SU-DHL-6 (cell line): ENCODE measurements around the gene CCT5.
A peak's percentile ranks its signal among the peaks of the same experiment; 100 is the strongest.

Experiments
- H2AFZ ChIP-seq: fragments of 200-600 bp; sonication (generic); 2 replicates; pipeline ENCODE4 v1.6.1; 2014; ENCODE audit warnings: low read depth, mild to moderate bottlenecking, moderate library complexity, mixed read lengths, antibody characterized with exemption, low read length; ENCODE audit not compliant: severe bottlenecking
- H3F3A ChIP-seq: fragments of 200-600 bp; shearing (Covaris generic); 2 replicates; pipeline ENCODE4 v1.6.0; 2016; ENCODE audit warnings: antibody characterized with exemption, mild to moderate bottlenecking; ENCODE audit not compliant: insufficient read depth
- H3K27ac ChIP-seq: fragments of 200-600 bp; sonication (generic); 2 replicates; pipeline ENCODE4 v1.5.1; 2016; ENCODE audit warnings: low read depth, mild to moderate bottlenecking, low read length, moderate library complexity, mixed read lengths
- H3K27me3 ChIP-seq: fragments of 200-600 bp; sonication (generic), shearing (Covaris generic); 2 replicates; pipeline ENCODE4 v1.6.0; 2014; ENCODE audit warnings: mild to moderate bottlenecking, low read length
- H3K36me3 ChIP-seq: fragments of 200-600 bp; sonication (generic); 2 replicates; pipeline ENCODE4 v1.6.1; 2014; ENCODE audit warnings: mild to moderate bottlenecking, low read length, mixed read lengths
- H3K4me2 ChIP-seq: fragments of 300-600, 200-600 bp; shearing (Covaris generic), sonication (generic); 2 replicates; pipeline ENCODE4 v1.6.0; 2014; ENCODE audit warnings: low read length, low read depth, mild to moderate bottlenecking; ENCODE audit not compliant: poor library complexity, severe bottlenecking
- H3K4me3 ChIP-seq: fragments of 200-600 bp; sonication (generic); 2 replicates; pipeline ENCODE4 v1.5.1; 2014; ENCODE audit warnings: antibody characterized with exemption, low read length, mild to moderate bottlenecking, mixed read lengths; ENCODE audit not compliant: insufficient read depth, poor library complexity, severe bottlenecking
- H3K79me2 ChIP-seq: fragments of 200-600 bp; sonication (generic); 2 replicates; pipeline ENCODE4 v1.6.1; 2014; ENCODE audit warnings: mild to moderate bottlenecking, low read length, moderate library complexity; ENCODE audit not compliant: insufficient read depth
- H3K9ac ChIP-seq: fragments of 200-600 bp; sonication (generic); 2 replicates; pipeline ENCODE4 v1.7.0; 2014; ENCODE audit warnings: mild to moderate bottlenecking, low read length
- H3K9me2 ChIP-seq: fragments of 200-600 bp; sonication (generic); replicated peaks from 2 replicates; pipeline ENCODE4 v1.6.1; 2014; ENCODE audit warnings: low read length; ENCODE audit not compliant: insufficient read depth
- H3K9me3 ChIP-seq: fragments of 200-600 bp; sonication (generic); 2 replicates; pipeline ENCODE4 v1.6.1; 2014; ENCODE audit warnings: low read length, mixed read lengths; ENCODE audit not compliant: insufficient read depth
- H4K20me1 ChIP-seq: fragments of 200-600 bp; sonication (generic); 2 replicates; pipeline ENCODE4 v1.6.1; 2014; ENCODE audit warnings: low read depth, mild to moderate bottlenecking, antibody characterized with exemption, low read length, moderate library complexity, mixed read lengths
- CTCF ChIP-seq: fragments of 200-600 bp; sonication (generic); IDR thresholded peaks from one replicate; pipeline ENCODE4 v1.5.1; 2017; ENCODE audit warnings: antibody characterized with exemption, mild to moderate bottlenecking, low read length, moderate library complexity; ENCODE audit not compliant: insufficient read depth, poor library complexity, severe bottlenecking
- EZH2phosphoT487 ChIP-seq: fragments of 200-600 bp; sonication (generic), shearing (Covaris generic); conservative IDR thresholded peaks from 2 replicates; pipeline ENCODE4 v1.6.1; 2018; ENCODE audit warnings: mild to moderate bottlenecking, antibody characterized with exemption, low read length, moderate library complexity, mixed read lengths

Gene CCT5

GRCh38 chr5:10306114-10306513, 56.0 kb downstream of the CCT5 start:
- H4K20me1 ChIP-seq = no peaks in the 10 kb centered on the region
- no peaks in the 10 kb centered on the region for H3K79me2 ChIP-seq
- TF ChIP-seq EZH2phosphoT487 = no peak
- no peak for TF ChIP-seq CTCF
- no peak overlapping the region for H3K9ac ChIP-seq
- no peaks in the 10 kb centered on the region for H3K36me3 ChIP-seq
- H3K27ac ChIP-seq = no peak overlapping the region
- H3K27me3 ChIP-seq = no peaks in the 10 kb centered on the region
- H3K9me2 ChIP-seq = no peaks in the 10 kb centered on the region
- H2AFZ ChIP-seq = no peak overlapping the region
- no peak overlapping the region for H3K4me2 ChIP-seq
- no peaks in the 10 kb centered on the region for H3K9me3 ChIP-seq
- H3K4me3 ChIP-seq = no peak overlapping the region
- no peaks in the 10 kb centered on the region for H3F3A ChIP-seq

GRCh38 chr5:10306806-10307205, 56.7 kb downstream of the CCT5 start:
- TF ChIP-seq CTCF (no peak), EZH2phosphoT487 (no peak)
- no peak overlapping the region for H2AFZ ChIP-seq
- no peak overlapping the region for H3K4me3 ChIP-seq
- H3K9me2 ChIP-seq = no peaks in the 10 kb centered on the region
- no peak overlapping the region for H3K4me2 ChIP-seq
- H3F3A ChIP-seq = no peaks in the 10 kb centered on the region
- no peaks in the 10 kb centered on the region for H3K27me3 ChIP-seq
- H3K27ac ChIP-seq = no peak overlapping the region
- no peak overlapping the region for H3K9ac ChIP-seq
- H3K79me2 ChIP-seq = no peaks in the 10 kb centered on the region
- no peaks in the 10 kb centered on the region for H3K9me3 ChIP-seq
- no peaks in the 10 kb centered on the region for H4K20me1 ChIP-seq
- H3K36me3 ChIP-seq = no peaks in the 10 kb centered on the region

- Histone ChIP-seq H3K4me2 (peak within 1 kb of the TSS; percentile 27), H3K9me3 (no peaks in the 10 kb centered on the region), H2AFZ (peak within 1 kb of the TSS; percentile 42), H3K27me3 (no peaks in the 10 kb centered on the region), H3K79me2 (no peaks in the 10 kb centered on the region), H3K36me3 (no peaks in the 10 kb centered on the region), H3K27ac (no peak within 1 kb of the TSS), H3K9me2 (no peaks in the 10 kb centered on the region), H3K9ac (no peak within 1 kb of the TSS), H3K4me3 (no peak within 1 kb of the TSS), H3F3A (no peaks in the 10 kb centered on the region), H4K20me1 (no peaks in the 10 kb centered on the region)
- TF ChIP-seq EZH2phosphoT487 (no peak), CTCF (no peak)
Observed at GRCh38 chr5:10307206-10308148, 57.4 kb downstream of the CCT5 start, which contains the start of gene CMBL. Gene CMBL (minus strand): TSS chr5:10307902. CDS start chr5:10290762, 17,140 bp downstream.
